Trophoblast cell (in vitro differentiated cells and primary cell): ENCODE results near the gene TCF19.
A peak's percentile ranks its signal among the peaks of the same experiment; 100 is the strongest.

Experiments
- DNase-seq, 2 donors: peaks; one replicate each; pipeline ENCODE4 v3.0.0-alpha.2; 2016
- H2AFZ ChIP-seq: 2 replicates; pipeline ENCODE4 v1.6.1; 2013; ENCODE audit warnings: low read length, moderate library complexity, mild to moderate bottlenecking; ENCODE audit not compliant: insufficient read depth, poor library complexity
- H2AK5ac ChIP-seq: 2 replicates; pipeline ENCODE4 v1.6.1; 2013; ENCODE audit warnings: mild to moderate bottlenecking, low read length
- H2BK120ac ChIP-seq: 2 replicates; pipeline ENCODE4 v1.6.1; 2013; ENCODE audit warnings: low read length, mild to moderate bottlenecking, moderate library complexity; ENCODE audit not compliant: insufficient read depth, poor library complexity
- H2BK12ac ChIP-seq: 2 replicates; pipeline ENCODE4 v1.6.1; 2013; ENCODE audit warnings: mild to moderate bottlenecking, low read length, moderate library complexity
- H2BK5ac ChIP-seq: 2 replicates; pipeline ENCODE4 v1.6.1; 2013; ENCODE audit warnings: low read length, low read depth, moderate library complexity, mild to moderate bottlenecking; ENCODE audit not compliant: poor library complexity
- H3K14ac ChIP-seq: 2 replicates; pipeline ENCODE4 v1.6.1; 2013; ENCODE audit warnings: mild to moderate bottlenecking, low read length
- H3K18ac ChIP-seq: 2 replicates; pipeline ENCODE4 v1.6.1; 2013; ENCODE audit warnings: mild to moderate bottlenecking, low read length
- H3K23ac ChIP-seq: 2 replicates; pipeline ENCODE4 v1.6.1; 2013; ENCODE audit warnings: low read length
- H3K27ac ChIP-seq: 2 replicates; pipeline ENCODE4 v1.5.1; 2013; ENCODE audit warnings: low read depth, mild to moderate bottlenecking, inconsistent platforms, low read length, moderate library complexity
- H3K27me3 ChIP-seq: 2 replicates; pipeline ENCODE4 v1.6.1; 2013; ENCODE audit warnings: inconsistent platforms, mild to moderate bottlenecking, low read length, moderate library complexity; ENCODE audit not compliant: insufficient read depth
- H3K36me3 ChIP-seq, 2 experiments: 1 replicate in 1 of 2; 2 replicates in 1 of 2; pipeline ENCODE4 v1.6.1; 2013; ENCODE audit warnings: low read length in 2 of 2, mild to moderate bottlenecking in 2 of 2, moderate library complexity in 1 of 2; ENCODE audit not compliant: insufficient read depth in 2 of 2, control insufficient read depth in 1 of 2
- H3K4ac ChIP-seq: 2 replicates; pipeline ENCODE4 v1.6.1; 2013; ENCODE audit warnings: low read depth, mild to moderate bottlenecking, low read length, moderate library complexity
- H3K4me1 ChIP-seq, 2 experiments: 1 replicate in 1 of 2; 2 replicates in 1 of 2; pipeline ENCODE4 v1.6.1; 2013; ENCODE audit warnings: low read length in 2 of 2, mild to moderate bottlenecking in 2 of 2, moderate library complexity in 1 of 2; ENCODE audit not compliant: insufficient read depth in 2 of 2, control insufficient read depth in 1 of 2
- H3K4me2 ChIP-seq: 2 replicates; pipeline ENCODE4 v1.6.1; 2013; ENCODE audit warnings: inconsistent platforms, mild to moderate bottlenecking, low read length, moderate library complexity
- H3K4me3 ChIP-seq: 2 replicates; pipeline ENCODE4 v1.5.1; 2013; ENCODE audit warnings: mild to moderate bottlenecking, low read depth, low read length, inconsistent platforms
- H3K79me1 ChIP-seq: one replicate; pipeline ENCODE4 v1.6.1; 2013; ENCODE audit warnings: low read length
- H3K79me2 ChIP-seq: 2 replicates; pipeline ENCODE4 v1.6.1; 2013; ENCODE audit warnings: low read length, mild to moderate bottlenecking; ENCODE audit not compliant: control insufficient read depth, insufficient read depth, poor library complexity
- H3K9ac ChIP-seq: 2 replicates; pipeline ENCODE4 v1.6.1; 2013; ENCODE audit warnings: mild to moderate bottlenecking, low read length
- H3K9me3 ChIP-seq: 2 replicates; pipeline ENCODE4 v1.6.1; 2013; ENCODE audit warnings: low read depth, mild to moderate bottlenecking, control low read depth, inconsistent platforms, low read length; ENCODE audit not compliant: insufficient read depth
- H4K12ac ChIP-seq: 2 replicates; pipeline ENCODE4 v1.6.1; 2013; ENCODE audit warnings: low read depth, mild to moderate bottlenecking, low read length, moderate library complexity
- H4K8ac ChIP-seq: 2 replicates; pipeline ENCODE4 v1.6.1; 2013; ENCODE audit warnings: low read depth, mild to moderate bottlenecking, low read length, moderate library complexity
- H4K91ac ChIP-seq: one replicate; pipeline ENCODE4 v1.6.1; 2013; ENCODE audit warnings: low read depth, mild to moderate bottlenecking, low read length, moderate library complexity
- WGBS: extraction: QIAGEN DNeasy Blood & Tissue Kit; methylation state at CpG from one replicate; pipeline ENCODE4 v1.1.7; 2013; ENCODE audit warnings: missing lambda C conversion rate; ENCODE audit not compliant: insufficient read length, insufficient coverage; ENCODE audit errors: extremely low coverage; 5-methylcytosine and 5-hydroxymethylcytosine counted together

The TCF19 gene

GRCh38 chr6:31132806-31133205 lies 25.6 kb upstream of the TCF19 start:
- Histone ChIP-seq H3K4me3 (no peak overlapping the region), H2AFZ (no peak overlapping the region), H4K91ac (no peak overlapping the region), H3K18ac (no peak overlapping the region), H3K9me3 (no peaks in the 10 kb centered on the region), H2BK12ac (no peak overlapping the region), H2BK120ac (no peak overlapping the region), H3K27ac (no peak overlapping the region), H3K14ac (no peak overlapping the region), H3K79me2 (no peaks in the 10 kb centered on the region), H4K12ac (no peak overlapping the region), H3K79me1 (no peaks in the 10 kb centered on the region), H3K4me2 (no peak overlapping the region), H2AK5ac (no peak overlapping the region), H4K8ac (no peak overlapping the region), H2BK5ac (no peak overlapping the region), H3K9ac (no peak overlapping the region), H3K36me3 (no peaks in the 10 kb centered on the region), H3K4ac (no peak overlapping the region), H3K23ac (no peak overlapping the region), H3K4me1 (no peaks in the 10 kb centered on the region), H3K27me3 (no peaks in the 10 kb centered on the region)
- no peak for DNase-seq
- WGBS = no CpG with 5 or more reads among the region's 6 CpGs

DNA sequence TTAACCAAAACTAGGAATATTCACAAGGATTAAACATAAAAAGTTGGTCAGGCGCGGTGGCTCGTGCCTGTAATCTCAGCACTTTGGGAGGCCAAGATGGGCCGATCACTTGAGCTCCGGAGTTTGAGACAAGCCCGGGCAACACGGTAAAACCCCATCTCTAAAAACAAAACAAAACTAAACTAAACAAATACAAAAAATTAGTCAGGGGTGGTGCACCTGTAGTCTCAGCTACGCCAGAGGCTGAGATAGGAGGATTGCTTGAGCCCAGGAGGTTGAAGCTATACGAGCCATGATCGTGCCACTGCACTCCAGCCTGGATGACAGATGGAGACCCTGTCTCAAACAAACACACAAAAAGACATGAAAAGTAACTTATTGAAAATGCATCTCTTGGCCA lies 22.7 kb upstream of the TCF19 start:
- no peak for DNase-seq
- H3K4me2 ChIP-seq = no peak overlapping the region
- H3K4ac ChIP-seq = no peak overlapping the region
- H2AFZ ChIP-seq = no peak overlapping the region
- H3K9me3 ChIP-seq = no peaks in the 10 kb centered on the region
- H2BK12ac ChIP-seq = no peak overlapping the region
- H2AK5ac ChIP-seq = no peak overlapping the region
- H3K14ac ChIP-seq = no peak overlapping the region
- H3K36me3 ChIP-seq = no peaks in the 10 kb centered on the region
- no peak overlapping the region for H2BK120ac ChIP-seq
- no peak overlapping the region for H3K18ac ChIP-seq
- H2BK5ac ChIP-seq = no peak overlapping the region
- no peaks in the 10 kb centered on the region for H3K79me1 ChIP-seq
- no peak overlapping the region for H4K91ac ChIP-seq
- H3K9ac ChIP-seq = no peak overlapping the region
- no peak overlapping the region for H3K23ac ChIP-seq
- H4K8ac ChIP-seq = no peak overlapping the region
- no peak overlapping the region for H3K27ac ChIP-seq
- no CpG with 5 or more reads among the region's 10 CpGs for WGBS
- H4K12ac ChIP-seq = no peak overlapping the region
- no peak overlapping the region for H3K4me3 ChIP-seq
- H3K4me1 ChIP-seq = peaks cover 4 to 7% of the 10 kb centered on the region in 2 experiments
- no peaks in the 10 kb centered on the region for H3K27me3 ChIP-seq
- no peaks in the 10 kb centered on the region for H3K79me2 ChIP-seq

DNA sequence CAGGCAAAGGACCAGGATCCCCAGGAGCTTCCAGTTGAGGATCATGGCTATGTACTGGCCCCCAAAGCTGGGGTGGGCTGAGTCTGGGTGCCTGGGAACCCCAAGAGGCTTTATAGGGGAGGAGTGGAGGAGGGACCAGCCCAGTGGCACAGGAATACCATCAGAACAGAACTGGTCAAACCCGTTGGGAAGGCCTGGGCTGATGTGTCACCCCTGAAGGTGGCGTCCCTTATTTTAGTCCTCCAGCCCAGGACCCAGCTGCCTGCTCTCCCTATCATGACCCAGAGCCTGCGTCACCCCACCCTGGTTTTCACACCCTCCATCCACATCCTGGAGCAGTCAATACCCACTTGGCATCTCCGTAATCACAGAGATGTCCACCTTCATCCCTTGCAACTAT lies 19.4 kb upstream of the TCF19 start, which contains the start of gene PSORS1C2:
PSORS1C2 (minus strand) TSS at position 85 of the 400 bp plus-strand sequence; CDS start at position 45, 40 bp downstream.
- Histone ChIP-seq H3K23ac (no peak within 1 kb of the TSS), H4K12ac (no peak within 1 kb of the TSS), H3K4me3 (no peak within 1 kb of the TSS), H3K27ac (no peak within 1 kb of the TSS), H3K9me3 (no peaks in the 10 kb centered on the region), H4K8ac (no peak within 1 kb of the TSS), H3K9ac (no peak within 1 kb of the TSS), H3K14ac (no peak within 1 kb of the TSS), H2BK120ac (no peak within 1 kb of the TSS), H2AFZ (peak within 1 kb of the TSS; percentile 45), H2BK5ac (no peak within 1 kb of the TSS), H3K36me3 (peaks cover 7 to 8% of the 10 kb centered on the region in 2 experiments), H2AK5ac (no peak within 1 kb of the TSS), H3K79me2 (no peaks in the 10 kb centered on the region), H2BK12ac (no peak within 1 kb of the TSS), H3K79me1 (no peaks in the 10 kb centered on the region), H3K27me3 (no peaks in the 10 kb centered on the region), H3K4me1 (peaks cover 4 to 7% of the 10 kb centered on the region in 2 experiments), H4K91ac (no peak within 1 kb of the TSS), H3K4me2 (no peak within 1 kb of the TSS), H3K18ac (no peak within 1 kb of the TSS), H3K4ac (no peak within 1 kb of the TSS)
- WGBS = no CpG with 5 or more reads among the region's 4 CpGs
- no peak for DNase-seq

DNA sequence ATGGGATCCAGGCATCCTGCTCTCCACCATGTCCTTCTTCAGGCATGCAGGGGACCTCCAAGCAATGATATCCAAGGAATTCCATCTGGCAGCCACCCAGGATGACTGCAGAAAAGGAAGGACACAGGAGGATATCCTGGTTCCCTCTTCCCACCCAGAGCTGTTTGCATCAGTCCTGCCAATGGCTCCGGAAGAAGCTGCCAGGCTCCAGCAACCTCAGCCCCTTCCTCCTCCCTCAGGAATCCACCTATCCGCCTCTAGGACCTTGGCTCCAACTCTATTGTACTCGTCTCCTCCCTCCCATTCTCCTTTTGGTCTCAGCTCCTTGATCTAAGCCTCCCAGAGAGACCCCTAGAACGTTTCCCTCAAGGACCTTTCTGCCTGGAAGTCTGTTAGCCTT lies 18.8 kb upstream of the TCF19 start:
- Histone ChIP-seq H3K4me2 (no peak overlapping the region), H3K4ac (no peak overlapping the region), H3K27me3 (no peaks in the 10 kb centered on the region), H2BK5ac (no peak overlapping the region), H3K14ac (no peak overlapping the region), H3K9me3 (no peaks in the 10 kb centered on the region), H2AK5ac (no peak overlapping the region), H3K4me3 (no peak overlapping the region), H3K27ac (no peak overlapping the region), H2AFZ (no peak overlapping the region), H3K4me1 (peaks cover 4 to 7% of the 10 kb centered on the region in 2 experiments), H4K8ac (no peak overlapping the region), H2BK12ac (no peak overlapping the region), H2BK120ac (no peak overlapping the region), H4K91ac (no peak overlapping the region), H3K36me3 (peaks cover 13% of the 10 kb centered on the region in 2 experiments), H3K79me1 (no peaks in the 10 kb centered on the region), H3K79me2 (no peaks in the 10 kb centered on the region), H3K9ac (no peak overlapping the region), H3K23ac (no peak overlapping the region), H4K12ac (no peak overlapping the region), H3K18ac (no peak overlapping the region)
- DNase-seq = no peak
- no CpG with 5 or more reads among the region's 4 CpGs for WGBS
